DLD1 (cell line): ENCODE measurements around the gene HAS3.
"Not testable (repeated sequence)": the region's sequence is repeated elsewhere in the genome, so short reads cannot be mapped to it uniquely, and the experiment has no call there.

ENCODE experiments used
- in situ Hi-C: cut with HindIII; loops from 2 replicates; pipeline ENCODE4 v1.10.0; 2017; ENCODE audit warnings: low sequenced_read_pairs

HAS3 gene

GRCh38 chr16:69138608-69139007 lies 33.2 kb downstream of the HAS3 start:
- in situ Hi-C loops, result no loop called here

GRCh38 chr16:69139464-69139863 lies 34.0 kb downstream of the HAS3 start:
- in situ Hi-C loops, result not testable (repeated sequence)

DNA sequence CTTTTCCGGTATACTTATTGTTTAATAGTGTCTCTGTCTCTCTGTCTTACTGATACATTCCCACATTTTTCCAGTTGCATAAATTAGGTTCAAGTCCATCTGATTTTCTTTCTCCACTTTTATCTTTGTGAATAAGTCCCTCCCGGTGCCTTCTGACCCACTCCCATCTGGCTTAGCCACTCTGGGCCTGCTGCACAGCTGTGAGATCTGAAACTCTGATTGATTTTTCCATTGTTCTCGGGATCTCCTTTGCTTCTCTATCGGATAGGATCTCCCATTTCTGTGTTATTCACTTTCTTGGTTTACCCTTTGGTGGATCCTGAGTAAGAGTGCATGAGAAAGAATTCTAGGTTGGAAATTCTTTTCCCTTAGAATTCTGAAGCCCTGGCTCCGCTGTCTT lies 35.6 kb downstream of the HAS3 start:
- in situ Hi-C loops, result no loop called here

- in situ Hi-C loops, result no loop called here
These were observed 36.5 kb downstream of the HAS3 start for GRCh38 chr16:69141936-69142335.

- in situ Hi-C loops, result no loop called here
These were observed 37.7 kb downstream of the HAS3 start for GRCh38 chr16:69143116-69143515.

DNA sequence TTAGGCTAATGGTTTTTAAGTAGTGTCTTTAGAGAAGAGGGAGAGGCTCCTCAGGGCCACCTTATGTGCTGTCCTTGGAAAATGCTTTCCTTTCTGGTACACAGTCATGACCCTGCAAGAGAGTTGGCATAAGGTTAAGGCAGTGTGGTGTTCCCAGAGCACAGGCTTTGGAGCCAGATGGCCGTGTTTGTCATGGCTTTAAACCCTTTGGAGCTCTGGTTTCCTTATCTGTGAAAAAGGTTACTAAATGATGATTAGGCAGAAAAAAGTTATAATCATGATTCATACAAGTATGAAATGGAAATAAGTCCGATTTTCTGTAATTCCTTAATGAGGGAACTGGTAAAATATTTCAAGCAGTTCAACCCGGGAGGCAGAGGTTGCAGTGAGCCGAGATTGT lies 40.2 kb downstream of the HAS3 start:
- in situ Hi-C loops, result no loop called here

DNA sequence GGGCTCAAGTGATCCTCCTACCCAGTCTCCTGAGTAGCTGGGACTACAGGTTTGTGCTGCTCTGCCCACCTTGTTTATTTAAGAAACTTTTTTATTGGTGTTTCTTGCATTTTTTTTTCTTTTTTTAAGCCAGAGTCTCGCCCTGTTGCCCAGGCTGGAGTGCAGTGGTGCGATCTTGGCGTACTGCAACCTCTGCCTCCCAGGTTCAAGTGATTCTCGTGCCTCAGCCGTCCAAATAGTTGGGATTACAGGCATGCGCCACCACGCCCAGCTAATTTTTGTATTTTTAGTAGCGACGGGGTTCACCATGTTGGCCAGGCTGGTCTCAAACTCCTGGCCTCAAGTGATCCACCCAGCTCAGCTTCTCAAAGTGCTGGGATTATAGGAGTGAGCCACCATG lies 44.2 kb downstream of the HAS3 start:
- in situ Hi-C loops, result not testable (repeated sequence)

DNA sequence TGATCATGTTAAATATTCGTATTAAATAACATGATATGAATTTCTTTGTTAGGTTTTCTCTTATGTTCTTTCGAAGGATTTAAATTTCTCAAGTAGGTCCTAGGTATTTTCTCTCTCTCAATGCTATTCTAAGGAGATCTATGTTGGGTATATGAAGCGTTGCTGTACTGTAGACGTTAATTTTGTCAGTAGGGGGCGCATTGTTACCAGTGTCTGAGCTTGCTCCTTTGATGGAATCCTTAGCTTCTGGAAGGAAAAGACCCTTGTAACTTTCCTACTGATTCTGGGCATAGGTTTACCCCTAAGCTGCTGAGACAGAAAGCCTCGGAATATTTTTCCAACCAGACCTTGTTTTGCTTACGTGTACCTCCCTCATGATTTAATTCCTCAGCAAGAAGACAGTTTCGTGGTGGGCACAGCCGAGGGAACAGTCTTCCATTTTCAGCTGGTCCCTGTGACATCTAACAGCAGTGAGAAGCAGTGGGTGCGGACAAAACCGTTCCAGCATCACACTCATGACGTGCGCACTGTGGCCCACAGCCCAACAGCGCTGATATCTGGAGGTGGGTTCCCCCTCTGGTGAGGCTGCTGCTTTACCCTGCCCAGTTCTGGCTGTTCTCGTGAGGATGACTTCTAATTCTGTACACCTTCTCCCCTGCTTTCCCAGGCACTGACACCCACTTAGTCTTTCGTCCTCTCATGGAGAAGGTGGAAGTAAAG lies 44.9 kb downstream of the HAS3 start:
- in situ Hi-C loops, result no loop called here

DNA sequence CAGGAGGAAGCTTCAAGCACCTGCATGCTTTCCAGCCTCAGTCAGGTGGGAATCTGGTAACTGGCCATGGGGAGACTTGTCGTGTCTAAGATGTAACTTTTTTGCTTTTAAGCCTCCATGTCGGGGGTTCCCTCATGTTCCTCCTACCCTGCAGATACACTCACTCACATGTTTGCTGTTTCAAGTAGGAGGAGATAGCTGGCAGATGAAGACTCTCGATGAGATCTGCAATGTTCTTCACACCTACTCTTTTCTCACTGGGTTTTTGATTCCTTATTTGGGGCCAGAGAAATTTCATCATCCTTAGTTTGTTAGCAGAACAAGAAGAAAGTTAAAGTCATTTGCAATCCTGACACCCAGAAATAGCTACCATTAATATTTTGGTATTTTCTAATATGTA lies 51.7 kb downstream of the HAS3 start:
- in situ Hi-C loops, result no loop called here

DNA sequence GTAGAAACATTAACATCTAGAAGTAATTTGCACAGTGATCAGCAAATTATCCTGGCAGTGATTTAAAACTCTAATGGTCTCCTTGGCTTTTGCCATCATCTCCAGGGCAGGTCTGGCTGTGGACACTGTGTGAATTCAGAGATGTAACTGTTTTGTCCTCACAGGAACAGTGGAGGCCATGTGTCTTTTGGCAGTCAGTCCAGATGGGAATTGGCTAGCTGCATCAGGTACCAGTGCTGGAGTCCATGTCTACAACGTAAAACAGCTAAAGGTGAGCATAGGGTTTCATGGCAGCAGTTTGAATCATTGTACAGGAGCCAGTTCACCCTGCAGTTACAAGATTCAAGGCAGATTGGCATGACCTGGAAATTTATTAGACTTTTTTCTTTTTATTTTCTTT lies 54.7 kb downstream of the HAS3 start:
- in situ Hi-C loops, result loop anchor here (10.0 kb wide), 1 partner anchor 145 kb away; no protein-coding TSS in a partner anchor

GRCh38 chr16:69165584-69165983 lies 60.1 kb downstream of the HAS3 start:
- in situ Hi-C loops, result loop anchor here (10.0 kb wide), 1 partner anchor 139 kb away; no protein-coding TSS in a partner anchor

- in situ Hi-C loops, result loop anchor here (10.0 kb wide), 1 partner anchor 138 kb away; no protein-coding TSS in a partner anchor
These were observed 60.9 kb downstream of the HAS3 start for GRCh38 chr16:69166221-69166833.

- in situ Hi-C loops, result loop anchor here (10.0 kb wide), 1 partner anchor 138 kb away; no protein-coding TSS in a partner anchor
These were observed 61.8 kb downstream of the HAS3 start for GRCh38 chr16:69166946-69167930.
